ENCODE data around the gene POP5.

POP5 gene

DNA sequence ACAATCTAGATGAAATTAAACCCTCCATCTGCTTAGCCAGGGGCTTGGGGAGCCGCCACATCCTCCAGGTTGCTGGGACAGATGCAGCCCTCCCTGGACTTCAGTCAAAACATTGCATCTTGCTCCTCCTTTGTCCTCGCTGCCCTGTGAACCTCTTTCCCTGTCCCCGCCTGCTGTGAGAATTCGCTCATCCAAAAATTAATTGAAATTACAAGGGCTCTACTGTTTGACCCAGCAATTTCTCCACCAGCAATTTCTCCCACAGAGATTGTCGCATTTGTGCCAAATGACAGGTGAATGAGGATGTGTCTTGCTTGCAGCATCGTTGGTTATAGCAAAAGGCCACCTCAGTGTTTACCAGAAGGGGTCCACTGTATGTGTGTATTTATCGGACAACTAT lies 5.0 kb upstream of the POP5 start:
- ATAC-seq: no peak
- TF ChIP-seq ARNTL (CRISPR knock-in tag; IDR thresholded peaks at IDR 0.05; ENCODE audit: borderline replicate concordance, low read depth) (no peak), GLIS3 (CRISPR knock-in tag; IDR thresholded peaks at IDR 0.05) (no peak), ZC3H10 (CRISPR knock-in tag; IDR thresholded peaks at IDR 0.05) (no peak), ZFP30 (CRISPR knock-in tag; IDR thresholded peaks at IDR 0.05) (no peak), ZFP3 (CRISPR knock-in tag; IDR thresholded peaks at IDR 0.05) (no peak), ESRRG (CRISPR knock-in tag; IDR thresholded peaks at IDR 0.05) (no peak), ZNF565 (CRISPR knock-in tag; conservative IDR thresholded peaks at IDR 0.05; ENCODE audit: low read depth) (no peak), TOX (CRISPR knock-in tag; IDR thresholded peaks at IDR 0.05; ENCODE audit: borderline replicate concordance) (no peak), BACH2 (CRISPR knock-in tag; IDR thresholded peaks at IDR 0.05; ENCODE audit: borderline replicate concordance) (no peak), ISL1 (CRISPR knock-in tag; IDR thresholded peaks at IDR 0.05) (no peak), SNAI2 (CRISPR knock-in tag; IDR thresholded peaks at IDR 0.05) (no peak), ZNF8 (CRISPR knock-in tag; IDR thresholded peaks at IDR 0.05) (no peak), ZNF70 (CRISPR knock-in tag; IDR thresholded peaks at IDR 0.05) (no peak), PPARA (CRISPR knock-in tag; IDR thresholded peaks at IDR 0.05; ENCODE audit: borderline replicate concordance) (no peak), OSR1 (CRISPR knock-in tag; IDR thresholded peaks at IDR 0.05) (no peak), RARB (CRISPR knock-in tag; IDR thresholded peaks at IDR 0.05) (no peak)
- TF ChIP-seq, protein P1, sequence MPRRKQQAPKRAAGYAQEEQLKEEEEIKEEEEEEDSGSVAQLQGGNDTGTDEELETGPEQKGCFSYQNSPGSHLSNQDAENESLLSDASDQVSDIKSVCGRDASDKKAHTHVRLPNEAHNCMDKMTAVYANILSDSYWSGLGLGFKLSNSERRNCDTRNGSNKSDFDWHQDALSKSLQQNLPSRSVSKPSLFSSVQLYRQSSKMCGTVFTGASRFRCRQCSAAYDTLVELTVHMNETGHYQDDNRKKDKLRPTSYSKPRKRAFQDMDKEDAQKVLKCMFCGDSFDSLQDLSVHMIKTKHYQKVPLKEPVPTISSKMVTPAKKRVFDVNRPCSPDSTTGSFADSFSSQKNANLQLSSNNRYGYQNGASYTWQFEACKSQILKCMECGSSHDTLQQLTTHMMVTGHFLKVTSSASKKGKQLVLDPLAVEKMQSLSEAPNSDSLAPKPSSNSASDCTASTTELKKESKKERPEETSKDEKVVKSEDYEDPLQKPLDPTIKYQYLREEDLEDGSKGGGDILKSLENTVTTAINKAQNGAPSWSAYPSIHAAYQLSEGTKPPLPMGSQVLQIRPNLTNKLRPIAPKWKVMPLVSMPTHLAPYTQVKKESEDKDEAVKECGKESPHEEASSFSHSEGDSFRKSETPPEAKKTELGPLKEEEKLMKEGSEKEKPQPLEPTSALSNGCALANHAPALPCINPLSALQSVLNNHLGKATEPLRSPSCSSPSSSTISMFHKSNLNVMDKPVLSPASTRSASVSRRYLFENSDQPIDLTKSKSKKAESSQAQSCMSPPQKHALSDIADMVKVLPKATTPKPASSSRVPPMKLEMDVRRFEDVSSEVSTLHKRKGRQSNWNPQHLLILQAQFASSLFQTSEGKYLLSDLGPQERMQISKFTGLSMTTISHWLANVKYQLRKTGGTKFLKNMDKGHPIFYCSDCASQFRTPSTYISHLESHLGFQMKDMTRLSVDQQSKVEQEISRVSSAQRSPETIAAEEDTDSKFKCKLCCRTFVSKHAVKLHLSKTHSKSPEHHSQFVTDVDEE (CRISPR knock-in tag; IDR thresholded peaks at IDR 0.05): no peak
- TF ChIP-seq, protein P2, sequence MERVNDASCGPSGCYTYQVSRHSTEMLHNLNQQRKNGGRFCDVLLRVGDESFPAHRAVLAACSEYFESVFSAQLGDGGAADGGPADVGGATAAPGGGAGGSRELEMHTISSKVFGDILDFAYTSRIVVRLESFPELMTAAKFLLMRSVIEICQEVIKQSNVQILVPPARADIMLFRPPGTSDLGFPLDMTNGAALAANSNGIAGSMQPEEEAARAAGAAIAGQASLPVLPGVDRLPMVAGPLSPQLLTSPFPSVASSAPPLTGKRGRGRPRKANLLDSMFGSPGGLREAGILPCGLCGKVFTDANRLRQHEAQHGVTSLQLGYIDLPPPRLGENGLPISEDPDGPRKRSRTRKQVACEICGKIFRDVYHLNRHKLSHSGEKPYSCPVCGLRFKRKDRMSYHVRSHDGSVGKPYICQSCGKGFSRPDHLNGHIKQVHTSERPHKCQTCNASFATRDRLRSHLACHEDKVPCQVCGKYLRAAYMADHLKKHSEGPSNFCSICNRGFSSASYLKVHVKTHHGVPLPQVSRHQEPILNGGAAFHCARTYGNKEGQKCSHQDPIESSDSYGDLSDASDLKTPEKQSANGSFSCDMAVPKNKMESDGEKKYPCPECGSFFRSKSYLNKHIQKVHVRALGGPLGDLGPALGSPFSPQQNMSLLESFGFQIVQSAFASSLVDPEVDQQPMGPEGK (CRISPR knock-in tag; IDR thresholded peaks at IDR 0.05; ENCODE audit: borderline replicate concordance): no peak
- TF ChIP-seq, protein P3, sequence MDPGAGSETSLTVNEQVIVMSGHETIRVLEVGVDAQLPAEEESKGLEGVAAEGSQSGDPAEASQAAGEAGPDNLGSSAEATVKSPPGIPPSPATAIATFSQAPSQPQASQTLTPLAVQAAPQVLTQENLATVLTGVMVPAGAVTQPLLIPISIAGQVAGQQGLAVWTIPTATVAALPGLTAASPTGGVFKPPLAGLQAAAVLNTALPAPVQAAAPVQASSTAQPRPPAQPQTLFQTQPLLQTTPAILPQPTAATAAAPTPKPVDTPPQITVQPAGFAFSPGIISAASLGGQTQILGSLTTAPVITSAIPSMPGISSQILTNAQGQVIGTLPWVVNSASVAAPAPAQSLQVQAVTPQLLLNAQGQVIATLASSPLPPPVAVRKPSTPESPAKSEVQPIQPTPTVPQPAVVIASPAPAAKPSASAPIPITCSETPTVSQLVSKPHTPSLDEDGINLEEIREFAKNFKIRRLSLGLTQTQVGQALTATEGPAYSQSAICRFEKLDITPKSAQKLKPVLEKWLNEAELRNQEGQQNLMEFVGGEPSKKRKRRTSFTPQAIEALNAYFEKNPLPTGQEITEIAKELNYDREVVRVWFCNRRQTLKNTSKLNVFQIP (CRISPR knock-in tag; IDR thresholded peaks at IDR 0.05; ENCODE audit: borderline replicate concordance, low read depth): no peak
- TF ChIP-seq, protein P4, sequence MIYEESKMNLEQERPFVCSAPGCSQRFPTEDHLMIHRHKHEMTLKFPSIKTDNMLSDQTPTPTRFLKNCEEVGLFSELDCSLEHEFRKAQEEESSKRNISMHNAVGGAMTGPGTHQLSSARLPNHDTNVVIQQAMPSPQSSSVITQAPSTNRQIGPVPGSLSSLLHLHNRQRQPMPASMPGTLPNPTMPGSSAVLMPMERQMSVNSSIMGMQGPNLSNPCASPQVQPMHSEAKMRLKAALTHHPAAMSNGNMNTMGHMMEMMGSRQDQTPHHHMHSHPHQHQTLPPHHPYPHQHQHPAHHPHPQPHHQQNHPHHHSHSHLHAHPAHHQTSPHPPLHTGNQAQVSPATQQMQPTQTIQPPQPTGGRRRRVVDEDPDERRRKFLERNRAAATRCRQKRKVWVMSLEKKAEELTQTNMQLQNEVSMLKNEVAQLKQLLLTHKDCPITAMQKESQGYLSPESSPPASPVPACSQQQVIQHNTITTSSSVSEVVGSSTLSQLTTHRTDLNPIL (CRISPR knock-in tag; IDR thresholded peaks at IDR 0.05; ENCODE audit: low read depth): no peak

DNA sequence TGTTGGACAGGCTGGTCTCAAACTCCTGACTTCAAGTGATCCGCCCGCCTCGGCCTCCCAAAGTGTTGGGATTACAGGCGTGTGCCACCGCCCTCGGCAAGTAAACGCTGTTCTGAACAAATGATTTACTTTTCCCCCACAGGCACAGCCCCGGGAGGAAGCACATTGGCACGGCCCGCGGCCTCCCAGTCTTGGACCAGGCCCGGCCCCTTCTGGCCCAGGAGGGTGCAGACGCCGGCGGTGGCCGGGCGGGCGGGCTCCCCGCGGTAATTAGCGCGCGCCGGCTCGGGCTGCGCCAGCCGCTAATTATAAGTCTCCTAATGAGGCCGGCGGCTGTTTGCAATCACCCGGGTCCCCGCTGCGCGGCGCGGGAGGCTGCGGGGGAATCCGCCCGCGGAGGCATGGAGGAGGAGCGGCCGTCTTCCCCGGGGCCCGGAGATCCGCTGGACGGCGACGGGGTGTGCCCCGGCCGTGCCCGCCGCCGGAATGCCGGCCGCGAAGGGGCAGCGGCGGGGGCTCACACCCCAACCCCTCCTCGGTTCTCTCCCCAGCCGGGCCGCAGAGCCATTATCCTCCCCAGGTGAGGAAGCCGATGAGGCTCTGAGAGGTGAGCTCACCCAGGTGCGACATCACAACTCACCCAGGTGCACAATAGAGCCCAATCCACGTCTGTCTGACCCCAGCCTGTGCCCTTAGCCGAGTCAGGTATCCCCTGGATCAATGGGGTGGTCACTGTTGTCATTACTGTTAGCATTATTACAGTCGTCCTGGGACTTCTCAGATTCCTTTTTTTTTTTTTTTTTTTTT lies 3.3 kb upstream of the POP5 start:
- ATAC-seq: peak; percentile 14; the same call in 2 of the 3 replicates
- TF ChIP-seq, protein P1 (CRISPR knock-in tag; IDR thresholded peaks at IDR 0.05): no peak
- no peak for TF ChIP-seq TCF4 (CRISPR knock-in tag; IDR thresholded peaks at IDR 0.05; ENCODE audit: borderline replicate concordance)
- TF ChIP-seq GLIS3 (CRISPR knock-in tag; IDR thresholded peaks at IDR 0.05): no peak
- no peak for TF ChIP-seq TOX (CRISPR knock-in tag; IDR thresholded peaks at IDR 0.05; ENCODE audit: borderline replicate concordance)
- TF ChIP-seq ZC3H10 (CRISPR knock-in tag; IDR thresholded peaks at IDR 0.05): no peak
- TF ChIP-seq ZFP30 (CRISPR knock-in tag; IDR thresholded peaks at IDR 0.05): no peak
- no peak for TF ChIP-seq SNAI2 (CRISPR knock-in tag; IDR thresholded peaks at IDR 0.05)
- TF ChIP-seq OSR1 (CRISPR knock-in tag; IDR thresholded peaks at IDR 0.05): no peak
- TF ChIP-seq BACH2 (CRISPR knock-in tag; IDR thresholded peaks at IDR 0.05; ENCODE audit: borderline replicate concordance): no peak
- TF ChIP-seq, protein P4 (CRISPR knock-in tag; IDR thresholded peaks at IDR 0.05; ENCODE audit: low read depth): no peak
- no peak for TF ChIP-seq ISL1 (CRISPR knock-in tag; IDR thresholded peaks at IDR 0.05)
- TF ChIP-seq CSDC2 (CRISPR knock-in tag; IDR thresholded peaks at IDR 0.05): no peak
- no peak for TF ChIP-seq ESRRG (CRISPR knock-in tag; IDR thresholded peaks at IDR 0.05)
- TF ChIP-seq, protein P2 (CRISPR knock-in tag; IDR thresholded peaks at IDR 0.05; ENCODE audit: borderline replicate concordance): no peak
- no peak for TF ChIP-seq ZNF8 (CRISPR knock-in tag; IDR thresholded peaks at IDR 0.05)
